Measurements from ENCODE around the gene ZMIZ2.
"Not testable (repeated sequence)": the region's sequence is repeated elsewhere in the genome, so short reads cannot be mapped to it uniquely, and the experiment has no call there.

ZMIZ2 gene, protein sequence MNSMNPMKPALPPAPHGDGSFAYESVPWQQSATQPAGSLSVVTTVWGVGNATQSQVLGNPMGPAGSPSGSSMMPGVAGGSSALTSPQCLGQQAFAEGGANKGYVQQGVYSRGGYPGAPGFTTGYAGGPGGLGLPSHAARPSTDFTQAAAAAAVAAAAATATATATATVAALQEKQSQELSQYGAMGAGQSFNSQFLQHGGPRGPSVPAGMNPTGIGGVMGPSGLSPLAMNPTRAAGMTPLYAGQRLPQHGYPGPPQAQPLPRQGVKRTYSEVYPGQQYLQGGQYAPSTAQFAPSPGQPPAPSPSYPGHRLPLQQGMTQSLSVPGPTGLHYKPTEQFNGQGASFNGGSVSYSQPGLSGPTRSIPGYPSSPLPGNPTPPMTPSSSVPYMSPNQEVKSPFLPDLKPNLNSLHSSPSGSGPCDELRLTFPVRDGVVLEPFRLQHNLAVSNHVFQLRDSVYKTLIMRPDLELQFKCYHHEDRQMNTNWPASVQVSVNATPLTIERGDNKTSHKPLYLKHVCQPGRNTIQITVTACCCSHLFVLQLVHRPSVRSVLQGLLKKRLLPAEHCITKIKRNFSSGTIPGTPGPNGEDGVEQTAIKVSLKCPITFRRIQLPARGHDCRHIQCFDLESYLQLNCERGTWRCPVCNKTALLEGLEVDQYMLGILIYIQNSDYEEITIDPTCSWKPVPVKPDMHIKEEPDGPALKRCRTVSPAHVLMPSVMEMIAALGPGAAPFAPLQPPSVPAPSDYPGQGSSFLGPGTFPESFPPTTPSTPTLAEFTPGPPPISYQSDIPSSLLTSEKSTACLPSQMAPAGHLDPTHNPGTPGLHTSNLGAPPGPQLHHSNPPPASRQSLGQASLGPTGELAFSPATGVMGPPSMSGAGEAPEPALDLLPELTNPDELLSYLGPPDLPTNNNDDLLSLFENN

DNA sequence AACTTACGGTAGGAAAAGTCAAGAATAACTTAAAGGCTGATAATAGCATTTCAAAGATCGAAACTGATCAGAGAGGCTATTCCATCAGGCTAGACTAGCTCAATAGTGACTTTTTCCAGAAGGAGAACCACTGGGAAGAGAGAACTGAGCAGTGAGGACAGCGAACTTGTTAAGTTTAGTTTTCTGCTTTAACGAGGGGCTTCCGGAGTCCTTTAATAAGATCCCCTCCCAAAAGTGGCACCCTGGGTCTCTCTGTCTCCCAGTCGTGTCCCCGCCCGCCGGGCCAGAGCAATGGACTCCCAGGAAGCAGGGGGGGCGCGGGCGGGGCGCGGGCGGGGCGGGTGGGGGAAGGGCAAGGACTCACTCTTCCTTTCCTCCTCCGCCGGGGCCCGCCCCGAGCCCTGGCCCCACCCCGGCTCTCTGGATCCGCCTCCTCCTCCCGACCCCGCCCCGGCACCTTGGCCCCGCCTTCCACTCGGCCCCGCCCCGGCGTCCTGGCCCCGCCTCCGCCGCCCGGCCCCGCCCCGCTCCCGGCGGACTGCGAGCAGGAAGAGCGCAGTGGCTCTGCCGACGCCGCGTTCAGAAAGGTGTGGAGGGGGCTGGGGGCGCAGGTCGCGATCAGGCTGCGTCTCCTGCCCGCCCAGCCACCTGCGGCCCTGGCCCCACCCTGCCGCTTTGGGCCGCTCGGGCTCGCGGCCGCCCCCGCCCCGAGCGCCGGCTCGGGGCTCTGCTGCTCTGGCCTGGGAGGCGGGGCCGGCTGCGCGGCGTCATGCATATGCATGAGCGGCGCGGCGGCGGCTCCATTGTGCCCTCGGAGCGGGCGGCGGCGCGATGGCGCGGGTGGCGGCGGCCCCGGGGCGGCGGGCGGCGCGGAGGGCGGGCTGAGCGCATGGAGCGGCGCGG is at the start of gene ZMIZ2:
Gene ZMIZ2 (plus strand): TSS at position 803 of the 903 bp plus-strand sequence. CDS start 7,403 bp downstream, outside the sequence.
- DNase-seq (ENCODE audit: low spot score) = peak; percentile 92

DNA sequence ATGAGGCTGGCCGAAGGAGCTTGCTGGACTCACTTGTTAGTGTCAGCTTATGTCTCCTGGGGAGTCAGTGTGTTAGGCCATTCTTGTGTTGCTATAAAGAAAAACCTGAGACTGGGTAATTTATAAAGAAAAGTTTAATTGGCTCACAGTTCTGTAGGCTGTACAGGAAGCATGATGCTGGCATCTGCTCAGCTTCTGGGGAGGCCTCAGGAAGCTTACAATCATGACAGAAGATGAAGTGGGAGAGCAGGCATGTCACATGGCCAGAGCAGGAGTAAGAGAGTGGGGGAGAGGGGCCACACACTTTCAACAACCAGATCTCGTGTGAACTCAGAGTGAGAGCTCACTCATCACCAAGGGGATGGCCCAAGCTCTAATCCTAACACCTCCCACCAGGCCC is 49.0 kb upstream of the ZMIZ2 start:
- not testable (repeated sequence) for DNase-seq (ENCODE audit: low spot score)

DNA sequence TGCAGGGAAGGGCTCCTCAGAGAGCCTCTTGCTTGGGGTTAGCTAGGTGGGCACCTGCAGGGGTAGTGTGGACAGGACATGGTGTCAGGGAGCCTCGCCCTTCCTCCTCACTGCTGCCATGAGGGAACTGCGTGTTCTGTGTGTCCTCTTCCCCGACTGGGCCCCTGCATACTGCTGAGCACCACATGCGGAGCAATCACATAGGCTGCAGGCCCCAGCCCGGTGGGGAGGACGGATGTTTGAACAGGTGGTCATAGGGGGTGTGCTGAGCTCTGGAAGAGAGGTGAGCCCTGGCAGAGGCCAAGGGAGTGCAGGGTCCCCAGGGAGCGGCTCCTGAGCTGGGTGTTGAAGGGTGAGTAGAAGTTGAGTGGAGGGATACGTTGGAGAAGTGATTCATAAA is 48.3 kb upstream of the ZMIZ2 start:
- DNase-seq (ENCODE audit: low spot score) = no peak

DNA sequence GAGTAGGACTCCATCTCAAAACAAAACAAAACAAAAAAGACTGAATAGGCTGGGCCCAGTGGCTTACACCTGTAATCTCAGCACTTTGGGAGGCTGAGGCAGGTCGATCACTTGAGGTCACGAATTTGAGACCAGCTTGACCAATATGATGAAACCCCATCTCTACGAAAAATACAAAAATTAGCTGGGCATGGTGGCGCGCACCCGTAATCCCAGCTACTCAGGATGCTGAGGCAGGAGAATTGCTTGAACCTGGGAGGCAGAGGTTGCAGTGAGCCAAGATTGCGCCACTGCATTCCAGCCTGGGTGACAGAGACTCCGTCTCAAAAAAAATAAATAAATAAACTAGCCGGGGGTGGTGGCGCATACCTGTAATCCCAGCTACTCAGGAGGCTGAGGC is 45.3 kb upstream of the ZMIZ2 start:
- not testable (repeated sequence) for DNase-seq (ENCODE audit: low spot score)

DNA sequence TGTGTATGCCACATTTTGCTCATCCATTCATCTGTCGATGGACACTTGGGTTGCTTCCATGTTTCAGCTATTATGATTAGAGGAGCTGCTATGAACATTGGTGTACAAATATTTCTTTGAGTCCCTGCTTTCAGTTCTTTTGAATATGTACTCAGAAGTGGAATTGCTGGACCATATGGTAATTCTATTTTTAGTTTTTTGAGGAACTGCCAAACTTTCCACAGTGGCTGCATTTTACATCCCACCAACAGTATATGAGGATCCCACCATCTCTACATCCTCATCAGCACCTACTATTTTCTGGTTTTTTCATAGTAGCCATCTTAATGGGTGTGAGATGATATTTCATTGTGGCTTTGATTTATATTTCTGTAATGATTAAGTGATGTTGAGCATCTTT is 44.7 kb upstream of the ZMIZ2 start:
- no peak for DNase-seq (ENCODE audit: low spot score)

DNA sequence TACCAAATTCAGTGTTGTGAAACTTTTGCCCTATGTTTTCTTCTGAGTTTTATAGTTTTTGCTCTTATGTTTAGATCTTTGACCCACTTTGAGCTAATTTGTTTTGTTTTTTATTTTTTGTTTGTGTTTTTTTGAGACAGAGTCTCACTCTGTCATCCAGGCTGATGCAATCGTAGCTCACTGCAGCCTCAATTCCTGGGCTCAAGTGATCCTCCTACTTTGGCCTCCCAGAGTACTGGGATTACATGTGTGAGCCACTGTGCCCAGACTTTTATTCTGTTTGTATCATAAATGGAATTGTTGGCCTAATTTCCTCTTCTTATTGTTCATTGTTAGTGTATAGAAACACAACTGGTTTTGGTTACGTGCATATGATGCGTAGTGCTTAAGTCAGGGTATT is 43.2 kb upstream of the ZMIZ2 start:
- DNase-seq (ENCODE audit: low spot score) = no peak

DNA sequence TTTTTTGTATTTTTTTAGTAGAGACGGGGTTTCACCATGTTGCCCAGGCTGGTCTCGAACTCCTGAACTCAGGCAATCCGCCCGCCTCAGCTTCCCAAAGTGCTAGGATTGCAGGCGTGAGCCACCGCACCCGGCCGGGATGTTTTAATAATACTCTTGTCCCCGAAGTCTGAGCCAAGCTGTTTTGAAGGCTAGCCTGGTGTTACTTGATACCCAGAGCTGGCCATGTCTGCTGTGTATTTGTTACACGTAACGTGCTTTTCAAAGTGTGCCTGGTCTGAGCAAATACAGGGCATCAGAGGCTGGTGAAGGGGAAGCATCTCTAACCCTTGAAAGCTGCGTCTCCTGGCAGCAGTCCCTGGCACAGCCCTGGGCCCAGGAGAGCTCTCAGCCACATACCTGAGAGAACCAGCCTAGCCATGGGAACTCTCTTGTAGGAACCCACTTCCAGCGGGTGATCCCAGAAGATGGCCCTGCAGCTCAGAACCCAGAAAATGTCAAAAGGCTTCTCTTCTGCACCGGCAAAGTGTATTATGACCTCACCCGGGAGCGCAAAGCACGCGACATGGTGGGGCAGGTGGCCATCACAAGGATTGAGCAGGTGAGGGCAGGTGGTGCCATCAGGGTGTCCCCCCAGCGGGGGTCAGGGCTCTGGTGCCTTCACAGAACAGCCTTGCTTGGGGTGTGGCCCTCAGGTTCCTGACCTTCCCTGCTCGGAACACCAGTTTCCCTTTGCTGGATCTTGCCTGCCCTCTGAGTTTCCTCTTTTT is 41.7 kb upstream of the ZMIZ2 start:
- no peak for DNase-seq (ENCODE audit: low spot score)

DNA sequence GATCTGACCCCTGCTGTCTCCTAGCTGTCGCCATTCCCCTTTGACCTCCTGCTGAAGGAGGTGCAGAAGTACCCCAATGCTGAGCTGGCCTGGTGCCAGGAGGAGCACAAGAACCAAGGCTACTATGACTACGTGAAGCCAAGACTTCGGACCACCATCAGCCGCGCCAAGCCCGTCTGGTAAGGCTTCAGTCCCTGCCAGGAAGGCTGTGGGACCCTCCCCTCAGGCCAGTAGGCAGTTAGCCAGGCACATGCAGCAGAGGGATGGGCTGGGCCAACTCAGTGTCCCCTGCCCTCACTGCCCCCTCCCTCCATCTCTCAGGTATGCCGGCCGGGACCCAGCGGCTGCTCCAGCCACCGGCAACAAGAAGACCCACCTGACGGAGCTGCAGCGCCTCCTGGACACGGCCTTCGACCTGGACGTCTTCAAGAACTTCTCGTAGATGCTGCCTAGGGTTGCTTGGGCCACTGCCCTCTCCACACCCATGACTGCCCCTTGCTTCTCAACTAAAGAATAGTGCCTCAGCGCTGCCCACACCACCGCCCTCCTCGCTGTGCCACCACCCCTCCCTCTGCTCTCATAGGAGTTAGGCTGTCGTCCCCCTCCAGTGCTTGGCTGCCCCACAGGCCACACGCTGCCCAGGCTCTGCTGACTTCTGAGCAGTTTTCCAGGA is 41.0 kb upstream of the ZMIZ2 start:
- DNase-seq (ENCODE audit: low spot score) = no peak

DNA sequence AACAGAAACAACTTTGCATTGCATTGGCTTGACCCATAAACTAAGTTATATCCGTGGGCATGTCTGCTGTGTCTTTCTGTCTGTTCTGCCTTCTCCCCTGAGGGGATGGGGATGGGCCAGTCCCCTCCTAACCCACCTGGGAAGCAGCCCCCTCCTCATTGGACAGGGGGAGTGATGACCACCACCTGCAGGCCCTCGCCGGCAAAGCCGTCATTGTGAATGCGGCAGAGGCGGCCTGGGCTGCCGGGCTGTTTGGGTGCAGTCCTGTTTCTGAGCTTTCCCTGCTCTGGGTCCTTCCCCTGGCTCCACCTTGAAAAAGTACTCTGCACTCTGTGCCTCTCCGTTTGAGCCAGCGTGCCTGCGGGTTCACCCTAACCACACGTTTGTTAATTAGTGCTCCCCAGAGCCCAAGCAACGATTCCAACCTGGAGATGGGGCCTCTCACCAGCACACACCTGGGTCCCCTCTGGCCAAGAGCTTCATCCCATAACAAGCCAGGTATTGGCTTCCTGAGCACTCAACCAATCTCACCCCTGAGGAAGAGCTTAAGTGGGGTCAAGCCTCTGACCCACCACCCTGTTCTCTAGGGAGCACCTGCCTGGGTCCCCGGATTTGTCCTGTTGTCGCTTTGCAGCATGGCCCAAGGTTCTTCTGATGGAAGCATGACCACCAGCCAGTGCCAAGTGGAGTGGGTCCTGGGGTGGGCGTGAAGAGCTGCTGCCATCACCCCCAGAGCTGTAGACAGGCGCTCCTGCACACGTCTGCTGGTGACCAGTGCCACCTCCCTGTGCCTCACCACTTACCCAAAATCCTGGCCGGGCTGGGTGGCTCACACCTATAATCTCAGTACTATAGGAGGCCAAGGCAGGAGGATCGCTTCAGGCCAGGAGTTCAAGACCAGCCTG is 39.4 kb upstream of the ZMIZ2 start:
- no peak for DNase-seq (ENCODE audit: low spot score)

DNA sequence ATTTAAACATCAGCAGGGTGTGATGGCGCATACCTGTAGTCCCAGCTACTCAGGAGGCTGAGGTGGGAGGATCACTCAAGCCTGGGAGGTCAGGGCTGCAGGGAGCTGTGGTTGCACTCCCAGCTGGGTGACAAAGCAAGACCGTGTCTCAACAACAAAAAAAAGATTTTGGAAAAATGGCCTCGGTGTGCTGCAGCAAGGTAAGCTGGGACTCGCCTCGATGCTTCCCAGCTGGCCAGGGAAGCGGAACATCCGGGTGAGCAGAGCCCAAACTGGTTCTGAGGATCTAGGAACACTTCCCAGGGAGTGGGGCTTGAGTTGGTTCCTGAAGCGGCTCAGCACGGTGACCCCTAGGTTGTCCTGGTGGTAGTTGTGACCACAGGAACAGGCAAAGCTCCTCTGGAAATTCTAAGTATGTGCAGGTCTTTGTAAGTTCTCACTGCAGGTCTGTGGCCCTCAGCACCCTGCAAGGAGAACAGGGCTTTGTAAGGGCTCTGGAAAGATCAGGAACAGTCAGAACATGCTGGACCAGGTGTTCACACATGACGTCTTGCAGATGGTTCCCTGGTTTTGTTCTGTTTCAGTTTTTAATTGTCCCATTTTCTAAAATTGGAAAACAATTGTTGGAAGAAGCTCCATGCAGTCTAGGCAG is 38.6 kb upstream of the ZMIZ2 start:
- no peak for DNase-seq (ENCODE audit: low spot score)

DNA sequence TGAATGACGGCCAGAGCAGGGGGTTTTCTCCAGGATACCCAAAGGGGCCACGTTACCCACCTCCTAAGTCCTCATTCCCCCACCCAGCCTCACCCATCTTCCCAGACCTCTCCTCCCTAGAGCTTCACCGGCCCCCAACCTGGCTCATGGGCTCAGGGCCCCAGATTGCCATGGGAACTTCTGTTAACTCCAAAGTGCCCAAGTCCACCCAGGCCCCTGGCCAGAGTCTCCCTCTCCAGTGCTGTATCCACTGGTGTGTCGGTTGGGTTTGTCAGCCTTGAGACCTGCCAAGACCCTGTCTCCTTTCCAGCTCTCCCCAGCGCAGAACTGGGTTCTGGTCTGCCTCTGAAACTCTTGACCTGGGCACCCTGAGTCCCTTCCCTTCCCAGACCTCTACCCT is 37.1 kb upstream of the ZMIZ2 start:
- DNase-seq (ENCODE audit: low spot score) = no peak

DNA sequence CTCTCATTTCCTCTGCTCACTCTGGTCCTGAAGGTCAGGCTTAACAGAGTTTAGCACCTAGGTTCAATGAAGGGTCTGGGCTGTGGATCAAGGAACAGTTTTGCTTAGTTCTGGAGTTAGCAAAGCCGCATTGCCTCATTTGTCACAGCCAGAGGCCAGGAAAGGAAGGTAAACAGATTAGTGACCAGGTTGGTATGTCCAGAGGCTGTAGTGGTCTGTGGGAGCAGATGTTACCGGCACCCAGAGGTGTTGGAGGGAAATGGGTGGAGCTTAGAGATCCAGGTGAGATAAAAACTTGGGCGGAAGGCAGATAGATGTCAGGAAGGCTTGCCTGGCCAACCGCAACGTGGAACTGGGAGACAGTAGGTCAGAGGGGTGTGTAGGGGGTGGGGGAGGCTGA is 36.6 kb upstream of the ZMIZ2 start:
- no peak for DNase-seq (ENCODE audit: low spot score)

DNA sequence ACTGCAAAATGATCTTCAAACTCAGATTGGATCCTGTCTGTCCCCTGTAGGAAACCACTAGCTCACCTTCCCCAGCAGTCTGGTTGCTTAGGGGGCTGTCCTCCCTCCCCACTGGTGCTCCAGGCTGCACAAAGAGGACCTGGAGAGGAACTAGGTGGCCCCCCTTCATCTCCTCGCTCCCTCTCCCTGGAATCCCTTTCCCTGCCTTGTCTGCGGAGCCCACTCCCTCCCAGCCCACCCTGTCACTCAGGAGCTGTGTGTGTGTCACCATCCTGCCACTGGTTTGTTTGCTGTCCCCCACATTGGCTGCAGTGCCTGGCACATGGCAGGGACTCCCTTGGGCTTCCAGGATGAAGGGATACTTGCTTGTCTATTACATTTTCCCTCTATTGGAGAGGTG is 35.5 kb upstream of the ZMIZ2 start:
- no peak for DNase-seq (ENCODE audit: low spot score)

DNA sequence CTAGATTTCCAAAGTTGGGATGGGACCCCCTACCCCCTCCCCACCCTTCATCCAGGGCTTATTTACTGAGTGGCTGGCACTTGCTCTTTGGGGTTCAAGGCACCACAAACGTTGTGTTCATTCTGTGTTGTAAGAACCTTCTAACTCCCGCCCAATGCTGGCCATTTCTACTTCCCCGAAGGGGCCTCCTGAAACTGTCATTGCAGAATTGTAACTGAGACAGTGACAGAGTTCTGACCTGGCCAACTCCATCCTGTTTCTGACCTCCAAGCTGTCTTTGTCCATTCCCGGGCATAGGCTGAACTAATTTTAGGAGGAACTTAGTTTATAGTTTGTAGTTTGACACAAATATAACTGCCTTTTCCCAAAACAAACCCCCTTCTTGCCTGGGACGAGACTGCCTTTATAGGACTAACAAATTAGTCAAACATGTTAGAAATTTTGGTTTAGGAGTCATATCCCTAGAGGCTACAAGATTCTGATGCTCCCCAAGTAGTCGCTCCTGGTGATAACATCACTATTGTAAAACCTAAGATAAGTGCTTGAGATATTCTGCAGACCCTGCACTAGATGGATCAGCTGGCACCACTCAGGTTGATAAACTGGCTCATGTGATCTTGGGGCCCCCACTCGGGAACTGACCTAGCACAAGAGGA is 34.8 kb upstream of the ZMIZ2 start:
- DNase-seq (ENCODE audit: low spot score) = no peak

DNA sequence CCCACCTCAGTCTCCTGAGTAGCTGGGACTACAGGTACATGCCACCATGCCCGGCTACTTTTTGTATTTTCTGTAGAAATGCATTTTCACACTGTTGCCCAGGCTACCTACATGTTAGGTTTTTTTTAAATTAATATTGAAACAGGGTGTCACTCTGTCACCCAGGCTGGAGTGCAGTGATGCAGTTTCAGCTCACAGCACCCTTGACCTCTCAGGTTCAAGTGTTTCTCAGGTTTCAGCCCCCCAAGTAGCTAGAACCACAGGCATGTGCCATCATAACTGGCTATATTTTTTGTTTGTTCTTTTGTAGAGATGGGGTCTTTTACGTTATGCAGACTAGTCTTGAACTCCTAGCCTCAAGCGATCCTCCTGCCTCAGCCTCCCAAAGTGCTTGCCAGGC is 32.4 kb upstream of the ZMIZ2 start:
- no peak for DNase-seq (ENCODE audit: low spot score)

DNA sequence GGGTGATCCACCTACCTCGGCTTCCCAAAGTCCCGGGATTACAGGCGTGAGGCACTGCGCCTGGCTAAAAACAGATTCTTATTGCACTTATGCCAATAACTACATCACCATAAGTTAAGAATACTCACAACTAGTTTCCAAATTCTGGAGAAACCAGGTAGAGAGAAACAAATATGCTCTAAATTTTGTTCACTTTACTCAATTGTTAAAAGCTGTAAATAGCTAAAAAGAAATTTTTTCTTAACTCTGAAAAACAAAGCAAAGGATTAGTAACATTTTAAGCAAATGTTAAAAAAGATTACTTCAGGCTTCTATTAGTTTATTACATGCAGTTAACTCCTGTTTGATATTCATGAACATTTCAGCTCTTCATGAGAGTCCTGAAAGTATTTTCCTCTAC is 28.3 kb upstream of the ZMIZ2 start:
- DNase-seq (ENCODE audit: low spot score) = no peak

DNA sequence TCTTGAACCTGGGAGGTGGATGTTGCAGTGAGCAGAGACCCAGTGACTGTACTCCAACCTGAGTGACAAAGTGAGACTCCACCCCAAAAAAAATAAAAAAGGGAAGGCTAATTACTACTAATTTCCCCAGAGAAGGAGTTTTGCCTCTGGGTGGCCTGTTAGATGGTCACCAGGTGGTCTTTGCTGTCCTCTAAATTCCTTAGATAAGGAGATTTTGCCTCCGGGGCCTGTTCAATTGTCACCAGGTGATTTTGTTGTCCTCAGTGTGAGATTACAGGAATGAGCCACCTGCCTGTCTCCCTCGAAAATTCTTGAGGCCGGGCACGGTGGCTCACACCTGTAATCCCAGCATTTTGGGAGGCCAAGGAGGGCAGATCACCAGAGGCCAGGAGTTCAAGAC is 24.4 kb upstream of the ZMIZ2 start:
- no peak for DNase-seq (ENCODE audit: low spot score)

DNA sequence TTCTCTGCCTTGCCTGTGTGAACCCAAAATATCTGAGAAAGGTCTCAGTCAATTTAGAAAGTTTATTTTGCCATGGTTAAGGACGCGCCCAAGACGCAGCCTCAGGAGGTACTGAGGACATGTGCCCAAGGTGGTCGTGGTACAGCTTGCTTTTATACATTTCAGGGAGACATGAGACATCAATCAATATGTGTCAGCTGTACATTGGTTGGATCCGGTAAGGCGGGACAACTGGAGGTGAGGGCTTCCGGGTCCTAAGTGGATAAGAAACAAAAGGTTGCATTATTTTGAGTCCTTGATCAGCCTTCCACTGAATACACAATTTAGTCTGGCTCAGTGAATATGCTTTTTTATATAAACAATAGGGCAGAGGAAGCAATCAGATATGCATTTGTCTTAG is 22.4 kb upstream of the ZMIZ2 start:
- DNase-seq (ENCODE audit: low spot score) = not testable (repeated sequence)
